ENCODE data around the gene CDH16. TPM values are rescaled to one million over a fixed set of nuclear protein-coding genes. Genes with fewer than 3 reads are reported as not detected.
A peak's percentile ranks its signal among the peaks of the same experiment; 100 is the strongest.

Gene CDH16
- total and polyA plus RNA-seq, 2 of the 13 experiments (the other 11 are each of a cell fraction or from before 2014, with no cell fraction given) = 2.7 to 3.9 TPM

- TF ChIP-seq AHDC1 (CRISPR knock-in tag; IDR thresholded peaks at IDR 0.05; ENCODE audit: borderline replicate concordance) = 0 out of 2 replicates have a peak, but pooled peaks have one; percentile 30
- peak; percentile 80 for TF ChIP-seq PAXIP1 (CRISPR knock-in tag; conservative IDR thresholded peaks at IDR 0.05)
- peak; percentile 81 for TF ChIP-seq TARDBP (CRISPR knock-in tag; IDR thresholded peaks at IDR 0.05)
- TF ChIP-seq HDAC6 (IDR thresholded peaks at IDR 0.05; ENCODE audit: low read depth, low read length) = no peak
- peak; percentile 94 for TF ChIP-seq ZNF788 (CRISPR knock-in tag; IDR thresholded peaks at IDR 0.05; ENCODE audit: borderline replicate concordance)
- TF ChIP-seq ZNF773 (CRISPR knock-in tag; IDR thresholded peaks at IDR 0.05; ENCODE audit: borderline replicate concordance) = 0 out of 2 replicates have a peak, but pooled peaks have one; percentile 56
- TF ChIP-seq MTERF4 (CRISPR knock-in tag; IDR thresholded peaks at IDR 0.05) = no peak
- peak; percentile 60; the same call in 1 of the 2 replicates for TF ChIP-seq GATAD1 (CRISPR knock-in tag; IDR thresholded peaks at IDR 0.05)
- no peak for TF ChIP-seq ZNF207 (IDR thresholded peaks at IDR 0.05; ENCODE audit: borderline replicate concordance)
- TF ChIP-seq NFATC3 (CRISPR knock-in tag; IDR thresholded peaks at IDR 0.05) = no peak
- peak; percentile 40; the same call in 1 of the 2 replicates for TF ChIP-seq KDM3A (CRISPR knock-in tag; IDR thresholded peaks at IDR 0.05; ENCODE audit: low read depth)
- TF ChIP-seq ZNF704 (CRISPR knock-in tag; IDR thresholded peaks at IDR 0.05; ENCODE audit: borderline replicate concordance) = 0 out of 2 replicates have a peak, but pooled peaks have one; percentile 22
- TF ChIP-seq ZMYM3 (CRISPR knock-in tag; IDR thresholded peaks at IDR 0.05) = peak; percentile 80
- no peak for TF ChIP-seq ZBTB46 (CRISPR knock-in tag; IDR thresholded peaks at IDR 0.05; ENCODE audit: borderline replicate concordance)
- 0 out of 2 replicates have a peak, but pooled peaks have one; percentile 31 for TF ChIP-seq KLF6 (CRISPR knock-in tag; IDR thresholded peaks at IDR 0.05)
These were observed 16.8 kb upstream of the CDH16 start, which contains the start of gene CES2 (continued) for GRCh38 chr16:66935314-66936011.

Data from HepG2 (cell line).